Vagina (tissue), 2 donors: ENCODE results near the gene ARPC5.

Experiments used
- POLR2A ChIP-seq, 2 donors: fragments of 450-650 bp; IDR thresholded peaks; one replicate each; pipeline ENCODE4 v1.6.1; 2017; ENCODE audit warnings: antibody characterized with exemption in 2 of 2, mild to moderate bottlenecking in 2 of 2, moderate library complexity in 2 of 2
- POLR2AphosphoS5 ChIP-seq, 2 donors: sonication (generic); formaldehyde crosslinking; IDR thresholded peaks; one replicate each; pipeline ENCODE4 v1.9.0; 2017; ENCODE audit warnings: antibody characterized with exemption in 2 of 2, mild to moderate bottlenecking in 2 of 2, low read depth in 1 of 2; ENCODE audit not compliant: insufficient read depth in 1 of 2
- TF ChIP-seq, protein P1 (sequence below), 3 experiments: fragments of 450-650 bp in 2 of 3; fragments of 200-600 bp in 1 of 3; sonication (generic) in 1 of 3; IDR thresholded peaks; one replicate each; pipeline ENCODE4 v1.5.1; 2017 to 2019; ENCODE audit warnings: antibody characterized with exemption in 3 of 3, mild to moderate bottlenecking in 2 of 3, moderate library complexity in 2 of 3

DNA sequence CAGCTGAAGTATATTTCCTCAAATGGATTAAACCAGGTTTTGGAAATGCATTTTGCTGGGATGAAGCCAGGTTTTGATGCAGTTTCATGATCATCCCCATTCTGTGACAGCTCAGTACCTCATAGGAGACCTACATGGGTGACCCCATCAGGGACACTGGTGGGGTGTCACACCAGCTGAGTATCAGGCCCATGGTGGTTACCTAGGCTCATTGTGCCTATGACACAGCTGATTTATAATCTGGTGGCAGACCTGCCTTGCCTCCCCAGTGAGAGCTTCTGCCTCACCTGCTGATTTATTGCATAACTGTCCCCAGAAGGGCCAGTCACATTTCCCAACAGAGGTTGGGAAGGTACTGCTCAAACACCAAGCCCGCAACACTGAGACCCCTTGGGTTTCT is 49.1 kb downstream of the ARPC5 start:
- TF ChIP-seq, protein P1, sequence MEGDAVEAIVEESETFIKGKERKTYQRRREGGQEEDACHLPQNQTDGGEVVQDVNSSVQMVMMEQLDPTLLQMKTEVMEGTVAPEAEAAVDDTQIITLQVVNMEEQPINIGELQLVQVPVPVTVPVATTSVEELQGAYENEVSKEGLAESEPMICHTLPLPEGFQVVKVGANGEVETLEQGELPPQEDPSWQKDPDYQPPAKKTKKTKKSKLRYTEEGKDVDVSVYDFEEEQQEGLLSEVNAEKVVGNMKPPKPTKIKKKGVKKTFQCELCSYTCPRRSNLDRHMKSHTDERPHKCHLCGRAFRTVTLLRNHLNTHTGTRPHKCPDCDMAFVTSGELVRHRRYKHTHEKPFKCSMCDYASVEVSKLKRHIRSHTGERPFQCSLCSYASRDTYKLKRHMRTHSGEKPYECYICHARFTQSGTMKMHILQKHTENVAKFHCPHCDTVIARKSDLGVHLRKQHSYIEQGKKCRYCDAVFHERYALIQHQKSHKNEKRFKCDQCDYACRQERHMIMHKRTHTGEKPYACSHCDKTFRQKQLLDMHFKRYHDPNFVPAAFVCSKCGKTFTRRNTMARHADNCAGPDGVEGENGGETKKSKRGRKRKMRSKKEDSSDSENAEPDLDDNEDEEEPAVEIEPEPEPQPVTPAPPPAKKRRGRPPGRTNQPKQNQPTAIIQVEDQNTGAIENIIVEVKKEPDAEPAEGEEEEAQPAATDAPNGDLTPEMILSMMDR (IDR thresholded peaks at IDR 0.05) = no peak
- no peak for TF ChIP-seq POLR2A (IDR thresholded peaks at IDR 0.05)
- TF ChIP-seq POLR2AphosphoS5 (IDR thresholded peaks at IDR 0.05; ENCODE audit: insufficient read depth in 1 of 2, low read depth in 1 of 2) = no peak
